H1 (cell line): ENCODE measurements around the gene BMF. TPM values are rescaled to one million over a fixed set of nuclear protein-coding genes. Genes with fewer than 3 reads are reported as not detected.

Source experiments
- CREB1 ChIP-seq: IDR thresholded peaks from 2 replicates; pipeline ENCODE4 v1.6.1; 2012; ENCODE audit warnings: inconsistent platforms
- HDAC6 ChIP-seq: IDR thresholded peaks from one replicate; pipeline ENCODE4 v1.7.1; 2012; ENCODE audit warnings: low read depth, mild to moderate bottlenecking, inconsistent platforms, low read length, moderate library complexity
- MAFK ChIP-seq: IDR thresholded peaks from 2 replicates; pipeline ENCODE4 v1.6.1; 2012; ENCODE audit warnings: low read depth, mild to moderate bottlenecking, improper control_type of control experiment, low read length
- SIN3A ChIP-seq, 2 experiments: IDR thresholded peaks in 1 of 2; conservative IDR thresholded peaks in 1 of 2; 2 replicates each; pipeline ENCODE4 v1.6.1; 2011 to 2012; ENCODE audit warnings: low read length in 2 of 2, improper control_type of control experiment in 1 of 2, low read depth in 1 of 2, mild to moderate bottlenecking in 1 of 2
- YY1 ChIP-seq: IDR thresholded peaks from 2 replicates; pipeline ENCODE4 v1.6.1; 2011; ENCODE audit warnings: low read depth, mild to moderate bottlenecking, low read length
- polyA plus RNA-seq, 7 experiments: library from polyadenylated mRNA; depleted of rRNA in 3 of 7; stranded (reverse) in 5 of 7; unstranded in 2 of 7; fragments of >200 nt in 5 of 7; fragments of 200-250 nt in 2 of 7; gene quantifications; 1 replicate in 5 of 7; 2 replicates in 1 of 7; 4 replicates in 1 of 7; pipeline versions ENCODE4 v1.2.1 to v1.2.3, GENCODE V29; 2011 to 2013; ENCODE audit warnings: missing spikeins in 2 of 7, mixed read lengths in 2 of 7
- total RNA-seq: library from RNA; stranded (reverse); fragmentation: NEBNext Ultra II Directional; extraction: Animal tissue kit (Norgen Biotek cat#: 25700); gene quantifications from 2 replicates; pipeline ENCODE4 v1.2.1, GENCODE V29; 2021
- TF ChIP-seq, protein P1 (sequence below), 3 experiments: IDR thresholded peaks; 1 replicate in 2 of 3; 2 replicates in 1 of 3; pipeline versions ENCODE4 v1.5.1 to v1.6.1; 2011; ENCODE audit warnings: low read length in 3 of 3, mild to moderate bottlenecking in 3 of 3, inconsistent platforms in 2 of 3, low read depth in 1 of 3, moderate library complexity in 1 of 3; ENCODE audit not compliant: insufficient read depth in 1 of 3; ENCODE audit errors: control extremely low read depth in 1 of 3
- TF ChIP-seq, protein P2 (sequence below): IDR thresholded peaks from 2 replicates; pipeline ENCODE4 v1.6.1; 2012; ENCODE audit warnings: inconsistent platforms

BMF gene
- total and polyA plus RNA-seq, 2 of the 8 experiments (the other 6 are each of a cell fraction or from before 2014, with no cell fraction given) = 21.2 to 24.2 TPM

DNA sequence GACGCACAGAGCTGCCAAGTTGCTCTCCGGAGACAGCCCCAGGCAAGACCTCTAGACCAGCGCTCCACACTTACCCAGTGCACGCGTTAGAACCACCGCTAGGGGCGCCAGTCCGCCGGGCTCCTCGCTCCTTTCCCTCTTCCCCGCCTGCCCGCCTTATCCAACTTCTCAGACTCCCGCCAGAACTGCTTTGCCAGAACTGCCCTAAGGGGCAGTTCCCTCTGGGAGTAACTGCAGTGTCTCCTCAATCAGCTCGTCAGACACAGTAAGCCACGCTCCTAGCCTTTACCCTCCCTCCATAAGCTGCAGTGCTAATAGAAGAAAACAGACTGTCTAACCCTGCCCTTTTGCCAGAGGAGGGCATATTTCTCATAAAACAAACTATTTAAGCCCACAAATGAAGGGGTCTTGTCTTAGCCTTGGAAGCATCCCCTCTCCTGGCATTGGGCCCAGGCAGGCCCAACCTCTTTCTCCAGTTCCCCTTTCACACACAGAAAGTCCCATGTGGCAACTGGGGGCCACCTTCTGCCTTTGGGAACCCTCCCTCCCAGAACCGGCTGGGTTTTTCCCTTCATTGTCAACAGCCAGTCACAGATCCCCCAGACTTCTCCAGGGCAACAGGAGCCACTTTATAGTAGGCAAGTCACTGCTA is 3.7 kb downstream of the BMF start (continued):
- peak; percentile 52 to 85; a peak in 2 of 4 replicates for TF ChIP-seq SIN3A (conservative IDR thresholded peaks at IDR 0.05 in 1 of 2, IDR thresholded peaks at IDR 0.05 in 1 of 2; ENCODE audit: low read depth in 1 of 2, low read length in 2 of 2)
- TF ChIP-seq, protein P1, sequence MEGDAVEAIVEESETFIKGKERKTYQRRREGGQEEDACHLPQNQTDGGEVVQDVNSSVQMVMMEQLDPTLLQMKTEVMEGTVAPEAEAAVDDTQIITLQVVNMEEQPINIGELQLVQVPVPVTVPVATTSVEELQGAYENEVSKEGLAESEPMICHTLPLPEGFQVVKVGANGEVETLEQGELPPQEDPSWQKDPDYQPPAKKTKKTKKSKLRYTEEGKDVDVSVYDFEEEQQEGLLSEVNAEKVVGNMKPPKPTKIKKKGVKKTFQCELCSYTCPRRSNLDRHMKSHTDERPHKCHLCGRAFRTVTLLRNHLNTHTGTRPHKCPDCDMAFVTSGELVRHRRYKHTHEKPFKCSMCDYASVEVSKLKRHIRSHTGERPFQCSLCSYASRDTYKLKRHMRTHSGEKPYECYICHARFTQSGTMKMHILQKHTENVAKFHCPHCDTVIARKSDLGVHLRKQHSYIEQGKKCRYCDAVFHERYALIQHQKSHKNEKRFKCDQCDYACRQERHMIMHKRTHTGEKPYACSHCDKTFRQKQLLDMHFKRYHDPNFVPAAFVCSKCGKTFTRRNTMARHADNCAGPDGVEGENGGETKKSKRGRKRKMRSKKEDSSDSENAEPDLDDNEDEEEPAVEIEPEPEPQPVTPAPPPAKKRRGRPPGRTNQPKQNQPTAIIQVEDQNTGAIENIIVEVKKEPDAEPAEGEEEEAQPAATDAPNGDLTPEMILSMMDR (IDR thresholded peaks at IDR 0.05; ENCODE audit: control extremely low read depth in 1 of 3, insufficient read depth in 1 of 3, low read depth in 1 of 3, low read length in 3 of 3) = peak; percentile 83 to 95 (median 93)
- TF ChIP-seq MAFK = no peak
- TF ChIP-seq, protein P2, sequence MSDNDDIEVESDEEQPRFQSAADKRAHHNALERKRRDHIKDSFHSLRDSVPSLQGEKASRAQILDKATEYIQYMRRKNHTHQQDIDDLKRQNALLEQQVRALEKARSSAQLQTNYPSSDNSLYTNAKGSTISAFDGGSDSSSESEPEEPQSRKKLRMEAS = peak; percentile 89
- peak; percentile 57; the same call in 1 of the 2 replicates for TF ChIP-seq CREB1
- no peak for TF ChIP-seq YY1
- no peak for TF ChIP-seq HDAC6
